Measurements from ENCODE around the gene FARP1.

DNA sequence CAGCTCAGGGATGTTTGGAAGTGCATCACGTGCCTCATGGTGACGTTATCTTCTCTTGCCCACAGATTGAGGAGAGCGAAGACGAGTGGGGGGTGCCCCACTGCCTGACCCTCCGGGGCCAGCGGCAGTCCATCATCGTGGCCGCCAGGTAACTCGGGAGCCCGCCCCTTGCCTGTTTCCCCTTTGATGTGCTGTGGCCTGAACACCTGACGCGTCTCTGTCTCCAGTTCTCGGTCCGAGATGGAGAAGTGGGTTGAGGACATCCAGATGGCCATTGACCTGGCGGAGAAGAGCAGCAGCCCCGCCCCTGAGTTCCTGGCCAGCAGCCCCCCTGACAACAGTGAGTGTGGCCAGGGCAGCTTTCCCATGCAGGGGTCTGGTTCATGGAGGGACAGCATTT is 297.0 kb downstream of the FARP1 start:
- TF ChIP-seq EP300 (IDR thresholded peaks at IDR 0.05; ENCODE audit: borderline replicate concordance) (no peak), TAF1 (IDR thresholded peaks at IDR 0.05; ENCODE audit: low read depth) (no peak), RAD21 (IDR thresholded peaks at IDR 0.05; ENCODE audit: low read depth) (no peak), NFIC (IDR thresholded peaks at IDR 0.05) (no peak), ZBTB7A (IDR thresholded peaks at IDR 0.05; ENCODE audit: low read depth) (no peak), EGR1 (IDR thresholded peaks at IDR 0.05) (no peak), CEBPB (IDR thresholded peaks at IDR 0.05) (no peak), CREB1 (IDR thresholded peaks at IDR 0.05; ENCODE audit: low read depth) (no peak), YY1 (IDR thresholded peaks at IDR 0.05; ENCODE audit: low read depth) (no peak), TCF12 (IDR thresholded peaks at IDR 0.05; ENCODE audit: low read depth) (no peak)
- TF ChIP-seq, protein P1, sequence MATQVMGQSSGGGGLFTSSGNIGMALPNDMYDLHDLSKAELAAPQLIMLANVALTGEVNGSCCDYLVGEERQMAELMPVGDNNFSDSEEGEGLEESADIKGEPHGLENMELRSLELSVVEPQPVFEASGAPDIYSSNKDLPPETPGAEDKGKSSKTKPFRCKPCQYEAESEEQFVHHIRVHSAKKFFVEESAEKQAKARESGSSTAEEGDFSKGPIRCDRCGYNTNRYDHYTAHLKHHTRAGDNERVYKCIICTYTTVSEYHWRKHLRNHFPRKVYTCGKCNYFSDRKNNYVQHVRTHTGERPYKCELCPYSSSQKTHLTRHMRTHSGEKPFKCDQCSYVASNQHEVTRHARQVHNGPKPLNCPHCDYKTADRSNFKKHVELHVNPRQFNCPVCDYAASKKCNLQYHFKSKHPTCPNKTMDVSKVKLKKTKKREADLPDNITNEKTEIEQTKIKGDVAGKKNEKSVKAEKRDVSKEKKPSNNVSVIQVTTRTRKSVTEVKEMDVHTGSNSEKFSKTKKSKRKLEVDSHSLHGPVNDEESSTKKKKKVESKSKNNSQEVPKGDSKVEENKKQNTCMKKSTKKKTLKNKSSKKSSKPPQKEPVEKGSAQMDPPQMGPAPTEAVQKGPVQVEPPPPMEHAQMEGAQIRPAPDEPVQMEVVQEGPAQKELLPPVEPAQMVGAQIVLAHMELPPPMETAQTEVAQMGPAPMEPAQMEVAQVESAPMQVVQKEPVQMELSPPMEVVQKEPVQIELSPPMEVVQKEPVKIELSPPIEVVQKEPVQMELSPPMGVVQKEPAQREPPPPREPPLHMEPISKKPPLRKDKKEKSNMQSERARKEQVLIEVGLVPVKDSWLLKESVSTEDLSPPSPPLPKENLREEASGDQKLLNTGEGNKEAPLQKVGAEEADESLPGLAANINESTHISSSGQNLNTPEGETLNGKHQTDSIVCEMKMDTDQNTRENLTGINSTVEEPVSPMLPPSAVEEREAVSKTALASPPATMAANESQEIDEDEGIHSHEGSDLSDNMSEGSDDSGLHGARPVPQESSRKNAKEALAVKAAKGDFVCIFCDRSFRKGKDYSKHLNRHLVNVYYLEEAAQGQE (IDR thresholded peaks at IDR 0.05; ENCODE audit: low read depth), result no peak
- TF ChIP-seq, protein P2, sequence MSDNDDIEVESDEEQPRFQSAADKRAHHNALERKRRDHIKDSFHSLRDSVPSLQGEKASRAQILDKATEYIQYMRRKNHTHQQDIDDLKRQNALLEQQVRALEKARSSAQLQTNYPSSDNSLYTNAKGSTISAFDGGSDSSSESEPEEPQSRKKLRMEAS (IDR thresholded peaks at IDR 0.05), result no peak
- TF ChIP-seq, protein P3, sequence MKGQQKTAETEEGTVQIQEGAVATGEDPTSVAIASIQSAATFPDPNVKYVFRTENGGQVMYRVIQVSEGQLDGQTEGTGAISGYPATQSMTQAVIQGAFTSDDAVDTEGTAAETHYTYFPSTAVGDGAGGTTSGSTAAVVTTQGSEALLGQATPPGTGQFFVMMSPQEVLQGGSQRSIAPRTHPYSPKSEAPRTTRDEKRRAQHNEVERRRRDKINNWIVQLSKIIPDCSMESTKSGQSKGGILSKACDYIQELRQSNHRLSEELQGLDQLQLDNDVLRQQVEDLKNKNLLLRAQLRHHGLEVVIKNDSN (IDR thresholded peaks at IDR 0.05), result no peak
